K562 (cell line): Measurements from ENCODE around the gene FTSJ1.

Source experiments
- CTCF ChIP-seq, 3 experiments: IDR thresholded peaks in 2 of 3; conservative IDR thresholded peaks in 1 of 3; 2 replicates each; pipeline ENCODE4 v1.5.1; 2011 to 2012; ENCODE audit warnings: low read length in 3 of 3, mild to moderate bottlenecking in 3 of 3, control low read depth in 2 of 3, improper control_type of control experiment in 1 of 3, inconsistent platforms in 1 of 3, low read depth in 1 of 3, mixed read lengths in 1 of 3, moderate library complexity in 1 of 3; ENCODE audit not compliant: insufficient read depth in 2 of 3
- DACH1 ChIP-seq: fragments of 450-650 bp; IDR thresholded peaks from 2 replicates; pipeline ENCODE4 v1.6.1; 2018; ENCODE audit not compliant: partially characterized antibody
- KAT7 ChIP-seq: sonication (generic); formaldehyde crosslinking; IDR thresholded peaks from 2 replicates; pipeline ENCODE4 v1.8.0; 2022; ENCODE audit warnings: missing genetic modification reagents, mild to moderate bottlenecking, borderline replicate concordance
- PRMT5 ChIP-seq: sonication (generic); formaldehyde crosslinking; IDR thresholded peaks from 2 replicates; pipeline ENCODE4 v1.5.0; 2020; ENCODE audit warnings: missing genetic modification reagents
- PURB ChIP-seq: sonication (generic); formaldehyde crosslinking; IDR thresholded peaks from 2 replicates; pipeline ENCODE4 v1.9.0; 2021; ENCODE audit warnings: low read depth, mild to moderate bottlenecking, missing genetic modification reagents
- ZBTB2 ChIP-seq: fragments of 450-650 bp; IDR thresholded peaks from 2 replicates; pipeline ENCODE4 v1.6.1; 2016; ENCODE audit warnings: antibody characterized with exemption
- TF ChIP-seq, protein P1 (sequence below): fragments of 450-650 bp; formaldehyde crosslinking; IDR thresholded peaks from 2 replicates; pipeline ENCODE4 v1.4.0; 2022; ENCODE audit warnings: mild to moderate bottlenecking, moderate library complexity

DNA sequence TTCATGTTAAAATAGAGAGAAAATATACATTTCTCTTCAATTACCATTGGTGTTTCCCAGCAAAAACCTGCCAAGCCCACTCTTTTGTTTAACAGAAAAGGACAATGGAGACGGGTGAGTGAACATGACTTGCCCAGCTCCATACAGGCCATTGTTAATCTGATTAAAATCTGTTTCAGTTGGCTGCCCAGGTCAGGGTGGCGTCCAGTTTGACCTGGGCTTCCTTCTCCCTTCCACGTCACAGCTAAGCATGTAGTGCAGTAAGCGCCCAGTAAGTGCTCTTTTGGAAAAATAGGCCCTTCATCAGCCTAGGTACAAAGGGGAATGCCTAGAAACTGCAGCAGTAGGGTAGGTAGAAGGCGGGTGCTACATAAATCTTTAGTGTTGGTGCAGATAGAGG is 31.2 kb downstream of the FTSJ1 start:
- TF ChIP-seq, protein P1, sequence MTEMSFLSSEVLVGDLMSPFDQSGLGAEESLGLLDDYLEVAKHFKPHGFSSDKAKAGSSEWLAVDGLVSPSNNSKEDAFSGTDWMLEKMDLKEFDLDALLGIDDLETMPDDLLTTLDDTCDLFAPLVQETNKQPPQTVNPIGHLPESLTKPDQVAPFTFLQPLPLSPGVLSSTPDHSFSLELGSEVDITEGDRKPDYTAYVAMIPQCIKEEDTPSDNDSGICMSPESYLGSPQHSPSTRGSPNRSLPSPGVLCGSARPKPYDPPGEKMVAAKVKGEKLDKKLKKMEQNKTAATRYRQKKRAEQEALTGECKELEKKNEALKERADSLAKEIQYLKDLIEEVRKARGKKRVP = no peak
- TF ChIP-seq DACH1 = no peak
- TF ChIP-seq PURB (CRISPR knock-in tag) = no peak
- TF ChIP-seq PRMT5 (CRISPR knock-in tag) = no peak
- TF ChIP-seq CTCF (IDR thresholded peaks at IDR 0.05 in 2 of 3, conservative IDR thresholded peaks at IDR 0.05 in 1 of 3; ENCODE audit: insufficient read depth in 2 of 3, low read depth in 1 of 3, low read length in 3 of 3) = no peak
- no peak for TF ChIP-seq KAT7 (CRISPR knock-in tag)
- no peak for TF ChIP-seq ZBTB2
